Right cardiac atrium (tissue), 5 donors: ENCODE results near the gene OSGIN1. TPM values are rescaled to one million over a fixed set of nuclear protein-coding genes. Genes with fewer than 3 reads are reported as not detected.

Source experiments
- ATAC-seq, 2 donors: fragments of 200-7000 bp; cut with Tn5 transposase; one replicate each; pipeline versions ENCODE4 v1.8.0 to v1.9.1; 2020; ENCODE audit warnings: moderate library complexity in 2 of 2, mild to moderate bottlenecking in 1 of 2
- DNase-seq, 3 donors: peaks; one replicate each; pipeline ENCODE4 v3.0.0-alpha.2; 2020
- H3K27ac ChIP-seq: one replicate; pipeline ENCODE4 v1.5.1; 2013; ENCODE audit warnings: mild to moderate bottlenecking, low read length, control low read depth, moderate library complexity
- H3K27me3 ChIP-seq: one replicate; pipeline ENCODE4 v1.6.1; 2013; ENCODE audit not compliant: control insufficient read depth, insufficient read depth
- H3K4me1 ChIP-seq: one replicate; pipeline ENCODE4 v1.6.1; 2013; ENCODE audit warnings: low read length; ENCODE audit not compliant: control insufficient read depth, insufficient read depth
- H3K4me3 ChIP-seq: one replicate; pipeline ENCODE4 v1.5.1; 2013; ENCODE audit warnings: low read length, control low read depth
- H3K9me3 ChIP-seq: one replicate; pipeline ENCODE4 v1.6.1; 2013; ENCODE audit warnings: low read length; ENCODE audit not compliant: control insufficient read depth
- WGBS: extraction: QIAGEN DNeasy Blood & Tissue Kit; methylation state at CpG from one replicate; pipeline ENCODE4 v1.1.7; 2013; 5-methylcytosine and 5-hydroxymethylcytosine counted together
- intact Hi-C, 4 donors: fragments of 100-400 bp; cut with DNase I; formaldehyde crosslinking; loops; one replicate each; pipeline versions ENCODE4 v1.11.0 to v1.14.0; 2022 to 2023
- polyA plus RNA-seq: library from polyadenylated mRNA; stranded (reverse); fragments of 200-250 nt; gene quantifications from one replicate; pipeline ENCODE4 v1.2.3, GENCODE V29; 2013
- total RNA-seq, 4 donors: library from RNA; stranded (reverse); fragmentation: NEBNext Ultra II Directional; extraction: Animal tissue kit (Norgen Biotek cat#: 25700); gene quantifications; one replicate each; pipeline ENCODE4 v1.2.1, GENCODE V29; 2021
- donor health status: healthy with polysubstance abuse.
- donor health status: DM: no; HTN: yes; CAD: no.
- donor health status: DM: no; HTN: no; CAD: no.
- donor health status: DM: no; HTN: yes; CAD: no; lungs with severe emphysema.
- donor health status: DM: yes; HTN: yes; CAD: no.

The OSGIN1 gene
- total and polyA plus RNA-seq, 5 donors, result 2.4 to 6.8 (median 3.6) TPM

DNA sequence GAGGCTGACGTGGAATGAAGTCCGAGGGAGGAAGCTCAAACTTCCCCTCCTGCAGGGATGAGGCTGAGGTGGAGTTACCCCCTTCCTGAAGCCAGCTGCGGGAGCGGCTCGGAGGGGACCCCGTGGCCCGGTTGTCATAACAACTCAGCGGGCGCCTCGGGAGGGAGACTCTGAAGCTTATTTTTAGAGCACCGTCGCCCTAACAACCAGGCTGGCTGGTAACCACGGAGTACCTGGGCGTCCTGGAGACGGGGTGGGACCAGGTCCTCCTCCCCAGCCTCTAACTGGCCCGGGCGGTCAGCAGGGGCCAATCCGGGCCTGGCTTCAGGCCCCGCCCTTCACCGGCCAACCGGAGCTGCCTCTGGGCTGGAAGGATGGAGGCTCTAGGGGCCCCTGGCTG, 42.7 kb downstream of the OSGIN1 start:
- Histone ChIP-seq H3K9me3 (no peaks in the 10 kb centered on the region), H3K4me1 (no peaks in the 10 kb centered on the region), H3K27ac (no peak overlapping the region), H3K27me3 (no peaks in the 10 kb centered on the region), H3K4me3 (no peak overlapping the region)
- intact Hi-C loops, result no loop called here
- DNase-seq (peak in 1 of 3 donors; percentile 71), ATAC-seq (peak; percentile 30 to 47)
- WGBS, result 15% methylated on average over 21 of the region's 21 CpGs

DNA sequence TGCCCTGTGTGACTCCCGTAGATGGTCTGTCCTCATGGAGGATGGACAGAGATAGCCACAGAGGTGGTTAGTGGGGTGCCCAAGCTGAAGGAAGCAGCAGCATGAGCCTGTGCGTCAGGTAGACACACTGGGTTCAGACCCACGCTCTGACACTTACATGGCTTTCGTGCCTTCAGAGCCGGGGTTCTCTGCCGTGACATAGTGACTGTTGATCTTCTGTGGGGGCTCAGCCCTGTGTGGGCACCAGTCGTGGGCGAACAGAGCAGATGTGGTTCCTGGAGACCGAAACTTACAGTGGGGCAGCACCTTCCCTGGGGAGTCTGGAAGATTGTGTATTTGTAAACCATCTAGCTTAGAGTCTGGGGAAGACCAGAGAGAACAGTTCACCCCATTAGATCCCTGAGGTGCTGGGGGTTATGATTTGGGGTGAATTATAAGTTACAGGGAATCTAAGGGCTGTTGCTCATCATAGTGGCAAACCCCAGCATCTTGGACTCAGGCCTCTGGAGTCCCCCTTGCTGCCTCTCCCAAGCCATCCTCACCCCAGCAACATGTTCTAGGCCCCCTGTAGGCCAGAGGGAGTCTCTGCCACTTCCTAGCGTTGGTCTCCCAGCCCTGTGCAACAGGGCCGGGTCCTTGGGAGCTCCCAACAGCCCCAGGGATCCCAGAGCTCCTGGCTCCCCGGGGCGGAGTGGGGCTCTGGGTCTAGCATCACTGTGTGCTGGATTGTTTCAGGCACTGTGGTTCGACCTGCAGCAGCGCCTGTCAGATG, 43.6 kb downstream of the OSGIN1 start:
- H3K27me3 ChIP-seq, result no peaks in the 10 kb centered on the region
- no peaks in the 10 kb centered on the region for H3K9me3 ChIP-seq
- 83% methylated on average over 15 of the region's 15 CpGs for WGBS
- H3K27ac ChIP-seq, result no peak overlapping the region
- ATAC-seq (no peak), DNase-seq (peak in 1 of 3 donors; percentile 32)
- intact Hi-C loops, result no loop called here
- no peaks in the 10 kb centered on the region for H3K4me1 ChIP-seq
- no peak overlapping the region for H3K4me3 ChIP-seq

DNA sequence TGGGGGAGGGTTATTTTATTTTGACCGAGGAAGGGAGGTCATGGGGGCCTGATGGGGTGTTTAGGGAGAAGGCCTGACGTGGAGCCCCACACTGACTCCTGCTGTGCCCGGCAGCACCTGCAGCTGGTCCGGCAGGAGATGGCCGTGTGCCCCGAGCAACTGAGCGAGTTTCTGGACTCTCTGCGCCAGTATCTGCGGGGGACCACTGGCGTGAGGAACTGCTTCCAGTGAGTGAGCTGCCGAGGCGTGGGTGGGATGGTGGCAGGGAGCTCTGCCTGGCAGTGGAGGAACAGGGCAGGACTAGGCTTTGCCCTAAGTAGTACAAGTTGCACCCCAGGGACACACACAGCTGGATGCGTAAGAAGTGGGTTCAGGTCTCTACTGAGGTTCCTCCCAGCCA, 45.1 kb downstream of the OSGIN1 start:
- Histone ChIP-seq H3K9me3 (no peaks in the 10 kb centered on the region), H3K4me1 (no peaks in the 10 kb centered on the region), H3K4me3 (no peak overlapping the region), H3K27ac (no peak overlapping the region), H3K27me3 (no peaks in the 10 kb centered on the region)
- intact Hi-C loops, result no loop called here
- ATAC-seq, result no peak
- WGBS, result 90% methylated on average over 13 of the region's 13 CpGs
- peak in 1 of 3 donors; percentile 12 for DNase-seq

DNA sequence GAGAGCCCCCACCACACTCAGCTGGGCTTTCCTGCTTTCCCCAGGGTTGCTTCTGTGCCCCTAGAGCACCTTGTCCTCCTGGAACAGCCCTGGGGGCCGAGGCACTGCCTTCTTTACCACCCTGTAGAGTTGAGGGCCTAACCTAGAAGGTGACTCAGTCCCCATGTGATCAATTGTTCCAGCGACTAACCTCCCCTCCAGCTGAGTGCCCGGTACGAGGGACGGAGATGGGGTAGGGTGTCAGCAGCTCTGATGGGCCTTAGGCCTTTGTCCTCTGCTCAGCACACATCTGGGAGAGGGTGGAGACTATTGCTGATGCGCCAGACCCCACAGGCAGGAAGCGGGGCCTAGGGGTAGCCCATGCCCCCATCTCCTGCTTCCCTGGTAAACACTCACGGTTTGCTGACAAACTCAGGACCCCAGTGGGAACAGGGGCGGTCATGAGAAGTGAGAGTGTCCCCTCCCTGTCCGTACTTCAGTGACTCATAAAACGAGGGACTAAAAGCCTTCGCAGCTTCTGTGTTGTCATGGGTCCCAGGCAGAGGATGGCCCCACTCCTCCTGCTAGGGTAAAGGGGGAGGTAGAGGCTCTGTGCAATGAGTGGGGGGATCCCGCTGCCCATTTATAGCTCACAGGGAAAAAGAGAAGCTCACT, 48.1 kb downstream of the OSGIN1 start:
- Histone ChIP-seq H3K27me3 (no peaks in the 10 kb centered on the region), H3K9me3 (no peaks in the 10 kb centered on the region), H3K4me3 (no peak overlapping the region), H3K27ac (no peak overlapping the region), H3K4me1 (no peaks in the 10 kb centered on the region)
- no peak for ATAC-seq
- peak in 1 of 3 donors; percentile 14 for DNase-seq
- intact Hi-C loops, result no loop called here
- WGBS, result 84% methylated on average over 13 of the region's 13 CpGs

DNA sequence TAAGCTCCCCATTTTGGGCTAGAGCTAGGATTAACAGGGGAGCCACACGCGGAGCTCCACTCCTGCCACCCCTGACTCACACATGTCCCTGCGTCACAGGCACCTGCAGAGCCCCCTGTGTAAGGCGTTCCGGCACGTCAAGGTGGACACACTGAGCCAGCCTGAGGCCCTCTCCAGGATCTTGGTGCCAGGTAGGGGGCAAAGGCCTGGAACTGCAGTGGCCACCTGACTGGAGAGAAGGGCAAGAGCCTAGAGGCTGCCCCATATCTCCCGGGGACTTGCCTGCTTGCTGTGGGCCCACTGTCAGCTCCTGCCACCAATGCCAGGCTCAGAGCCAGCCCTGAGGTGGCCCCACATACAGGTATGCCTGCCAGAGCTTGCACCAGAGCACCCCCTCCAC, 48.7 kb downstream of the OSGIN1 start:
- H3K9me3 ChIP-seq, result no peaks in the 10 kb centered on the region
- H3K4me3 ChIP-seq, result no peak overlapping the region
- ATAC-seq, result no peak
- WGBS, result 93% methylated on average over 7 of the region's 7 CpGs
- no peaks in the 10 kb centered on the region for H3K4me1 ChIP-seq
- H3K27ac ChIP-seq, result no peak overlapping the region
- intact Hi-C loops, result no loop called here
- no peaks in the 10 kb centered on the region for H3K27me3 ChIP-seq
- peak in 1 of 3 donors; percentile 34 for DNase-seq

DNA sequence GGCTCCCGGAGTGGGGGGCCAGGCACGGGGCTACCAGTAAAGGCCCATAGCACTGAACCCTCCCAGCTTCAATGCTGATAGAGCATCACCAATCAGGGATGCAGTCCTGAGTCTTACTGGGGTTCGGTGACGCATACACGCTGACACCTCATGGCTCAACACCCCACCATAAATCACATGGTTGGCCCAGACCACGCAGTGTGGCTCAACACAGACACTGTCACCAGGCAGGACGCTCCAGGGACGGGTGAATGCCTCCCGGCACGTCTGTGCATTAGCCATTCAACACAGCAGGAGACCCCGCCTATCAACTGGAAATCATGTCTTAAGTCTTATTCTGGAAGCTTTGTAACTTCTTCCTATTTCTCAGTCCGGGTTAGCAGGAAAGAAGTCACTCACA, 50.0 kb downstream of the OSGIN1 start:
- no peak for ATAC-seq
- intact Hi-C loops, result no loop called here
- WGBS, result 84% methylated on average over 12 of the region's 12 CpGs
- H3K27me3 ChIP-seq, result no peaks in the 10 kb centered on the region
- H3K9me3 ChIP-seq, result no peaks in the 10 kb centered on the region
- H3K4me3 ChIP-seq, result no peak overlapping the region
- peak in 1 of 3 donors; percentile 11 for DNase-seq
- no peak overlapping the region for H3K27ac ChIP-seq
- peaks cover 1% of the 10 kb centered on the region for H3K4me1 ChIP-seq

DNA sequence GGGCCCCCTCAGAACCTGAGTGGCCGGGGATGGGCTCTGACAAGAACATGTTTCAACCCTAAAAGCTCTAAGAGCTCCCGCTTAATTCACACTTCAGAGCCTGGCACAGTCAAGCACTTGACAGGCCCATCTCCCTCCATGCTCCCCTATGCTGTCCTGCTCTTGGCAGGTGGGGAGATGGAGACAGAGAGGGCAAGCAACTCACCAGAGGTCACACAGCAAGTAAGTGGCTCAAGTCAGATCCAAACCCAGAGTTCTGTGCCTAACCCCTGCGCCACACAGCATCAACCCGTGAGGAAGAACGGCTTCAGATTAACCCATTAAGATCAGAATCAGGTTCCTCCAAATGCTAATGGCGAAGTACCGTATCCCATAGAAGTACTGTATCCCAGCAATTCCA, 51.4 kb downstream of the OSGIN1 start:
- intact Hi-C loops, result no loop called here
- no peaks in the 10 kb centered on the region for H3K27me3 ChIP-seq
- no peak for ATAC-seq
- no peak overlapping the region for H3K4me3 ChIP-seq
- 71% methylated on average over 7 of the region's 7 CpGs for WGBS
- peaks cover 2% of the 10 kb centered on the region for H3K4me1 ChIP-seq
- DNase-seq, result peak in 1 of 3 donors; percentile 25
- H3K27ac ChIP-seq, result no peak overlapping the region
- no peaks in the 10 kb centered on the region for H3K9me3 ChIP-seq

DNA sequence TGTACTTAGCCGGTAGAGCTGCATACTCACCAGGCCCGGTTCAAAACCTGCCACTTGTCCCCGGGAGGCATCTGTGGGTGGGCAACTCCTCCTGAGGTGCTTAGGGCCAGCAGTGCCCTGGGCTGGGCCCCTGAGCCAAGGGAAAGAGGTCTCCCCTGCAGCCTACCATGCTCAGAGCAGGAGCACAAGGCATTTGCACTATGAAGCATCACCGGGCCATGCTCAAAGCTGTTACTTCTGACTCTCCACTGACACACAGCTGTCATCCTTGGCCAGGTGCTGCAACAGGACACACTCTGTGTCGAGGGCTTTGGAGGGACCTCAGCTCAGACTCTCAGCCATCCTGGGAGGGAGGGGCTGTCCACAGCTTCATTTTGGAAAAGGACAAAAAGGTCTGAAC, 52.4 kb downstream of the OSGIN1 start:
- H3K4me1 ChIP-seq, result peaks cover 2% of the 10 kb centered on the region
- WGBS, result 75% methylated on average over 5 of the region's 5 CpGs
- no peak overlapping the region for H3K4me3 ChIP-seq
- no peak for ATAC-seq
- DNase-seq, result peak in 1 of 3 donors; percentile 23
- intact Hi-C loops, result no loop called here
- no peaks in the 10 kb centered on the region for H3K9me3 ChIP-seq
- H3K27me3 ChIP-seq, result no peaks in the 10 kb centered on the region
- H3K27ac ChIP-seq, result no peak overlapping the region

DNA sequence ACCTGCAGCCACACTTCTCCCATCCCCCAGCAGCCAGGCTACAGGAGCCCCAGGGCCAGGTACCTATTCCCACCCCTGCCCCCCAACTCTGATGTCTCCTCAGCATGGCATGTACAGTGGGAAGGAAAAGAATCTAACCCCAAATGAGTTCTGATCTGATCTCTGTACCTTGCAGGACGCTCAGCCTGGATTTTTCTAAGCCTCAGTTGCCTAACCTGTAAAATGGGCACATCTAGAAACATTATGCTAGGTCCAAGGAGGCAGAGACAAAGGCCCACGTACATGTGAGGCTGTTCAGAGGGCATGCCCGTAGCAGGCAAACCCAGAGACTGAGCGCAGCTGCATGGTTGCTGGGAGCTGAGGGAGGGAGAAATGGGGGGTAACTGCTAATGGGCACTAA, 54.5 kb downstream of the OSGIN1 start:
- intact Hi-C loops, result no loop called here
- no peak for ATAC-seq
- Histone ChIP-seq H3K4me3 (no peak overlapping the region), H3K9me3 (no peaks in the 10 kb centered on the region), H3K27me3 (no peaks in the 10 kb centered on the region), H3K4me1 (peaks cover 2% of the 10 kb centered on the region), H3K27ac (no peak overlapping the region)
- 80% methylated on average over 4 of the region's 4 CpGs for WGBS
- peak in 1 of 3 donors; percentile 16 for DNase-seq

DNA sequence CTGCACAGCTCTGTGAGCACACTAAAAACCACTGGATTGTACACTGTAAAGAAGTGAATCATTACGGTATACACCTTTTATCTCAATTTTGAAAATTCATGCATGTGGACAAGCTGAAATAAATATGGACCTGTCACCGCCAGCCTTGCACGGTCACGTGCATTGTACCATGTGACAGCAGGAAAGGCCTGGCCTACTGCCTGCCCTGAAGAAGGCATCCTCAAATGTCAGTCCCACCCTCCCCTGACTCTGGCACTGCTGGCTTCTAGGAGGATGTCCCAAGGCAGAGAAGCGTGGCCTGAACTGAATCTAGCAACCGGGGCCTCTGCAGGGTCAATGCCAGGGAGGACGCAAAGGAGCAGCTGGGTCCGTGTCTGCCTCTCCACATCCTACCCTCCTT, 54.9 kb downstream of the OSGIN1 start:
- H3K9me3 ChIP-seq, result no peaks in the 10 kb centered on the region
- 54% methylated on average over 8 of the region's 8 CpGs for WGBS
- DNase-seq, result peak in 1 of 3 donors; percentile 55
- intact Hi-C loops, result no loop called here
- no peak overlapping the region for H3K27ac ChIP-seq
- H3K27me3 ChIP-seq, result no peaks in the 10 kb centered on the region
- peaks cover 2% of the 10 kb centered on the region for H3K4me1 ChIP-seq
- peak in 1 of 2 donors; percentile 34 for ATAC-seq
- H3K4me3 ChIP-seq, result no peak overlapping the region

DNA sequence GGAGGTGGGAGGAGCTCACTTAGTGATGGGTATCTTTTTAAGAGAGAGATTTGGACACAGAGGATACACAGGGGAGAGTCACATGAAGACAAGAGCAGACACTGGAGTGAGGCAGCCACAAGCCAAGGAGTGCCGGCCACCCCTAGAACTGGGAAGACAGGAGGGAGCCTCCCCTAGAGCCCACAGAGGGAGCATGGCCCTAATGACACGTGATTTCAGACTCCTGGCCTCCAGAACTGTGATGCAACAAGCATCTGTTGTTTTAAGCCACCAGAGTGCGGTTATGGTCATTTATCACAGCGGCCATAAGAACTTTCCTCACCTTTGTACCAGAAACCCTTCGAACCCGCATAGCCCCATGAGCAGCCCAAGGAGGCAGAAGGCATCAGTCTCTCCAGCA, 56.2 kb downstream of the OSGIN1 start:
- no peak for DNase-seq
- no peak overlapping the region for H3K27ac ChIP-seq
- no peaks in the 10 kb centered on the region for H3K27me3 ChIP-seq
- no peak for ATAC-seq
- peaks cover 2% of the 10 kb centered on the region for H3K4me1 ChIP-seq
- H3K9me3 ChIP-seq, result no peaks in the 10 kb centered on the region
- intact Hi-C loops, result no loop called here
- 91% methylated on average over 6 of the region's 6 CpGs for WGBS
- H3K4me3 ChIP-seq, result no peak overlapping the region
